NCI-H226 (cell line): Measurements from ENCODE around the gene GEMIN5.
A peak's percentile ranks its signal among the peaks of the same experiment; 100 is the strongest.
"Not testable (repeated sequence)": the region's sequence is repeated elsewhere in the genome, so short reads cannot be mapped to it uniquely, and the experiment has no call there.

Experiments used
- DNase-seq: peaks from one replicate; pipeline ENCODE4 v3.0.0-alpha.2; 2015

The GEMIN5 gene, protein sequence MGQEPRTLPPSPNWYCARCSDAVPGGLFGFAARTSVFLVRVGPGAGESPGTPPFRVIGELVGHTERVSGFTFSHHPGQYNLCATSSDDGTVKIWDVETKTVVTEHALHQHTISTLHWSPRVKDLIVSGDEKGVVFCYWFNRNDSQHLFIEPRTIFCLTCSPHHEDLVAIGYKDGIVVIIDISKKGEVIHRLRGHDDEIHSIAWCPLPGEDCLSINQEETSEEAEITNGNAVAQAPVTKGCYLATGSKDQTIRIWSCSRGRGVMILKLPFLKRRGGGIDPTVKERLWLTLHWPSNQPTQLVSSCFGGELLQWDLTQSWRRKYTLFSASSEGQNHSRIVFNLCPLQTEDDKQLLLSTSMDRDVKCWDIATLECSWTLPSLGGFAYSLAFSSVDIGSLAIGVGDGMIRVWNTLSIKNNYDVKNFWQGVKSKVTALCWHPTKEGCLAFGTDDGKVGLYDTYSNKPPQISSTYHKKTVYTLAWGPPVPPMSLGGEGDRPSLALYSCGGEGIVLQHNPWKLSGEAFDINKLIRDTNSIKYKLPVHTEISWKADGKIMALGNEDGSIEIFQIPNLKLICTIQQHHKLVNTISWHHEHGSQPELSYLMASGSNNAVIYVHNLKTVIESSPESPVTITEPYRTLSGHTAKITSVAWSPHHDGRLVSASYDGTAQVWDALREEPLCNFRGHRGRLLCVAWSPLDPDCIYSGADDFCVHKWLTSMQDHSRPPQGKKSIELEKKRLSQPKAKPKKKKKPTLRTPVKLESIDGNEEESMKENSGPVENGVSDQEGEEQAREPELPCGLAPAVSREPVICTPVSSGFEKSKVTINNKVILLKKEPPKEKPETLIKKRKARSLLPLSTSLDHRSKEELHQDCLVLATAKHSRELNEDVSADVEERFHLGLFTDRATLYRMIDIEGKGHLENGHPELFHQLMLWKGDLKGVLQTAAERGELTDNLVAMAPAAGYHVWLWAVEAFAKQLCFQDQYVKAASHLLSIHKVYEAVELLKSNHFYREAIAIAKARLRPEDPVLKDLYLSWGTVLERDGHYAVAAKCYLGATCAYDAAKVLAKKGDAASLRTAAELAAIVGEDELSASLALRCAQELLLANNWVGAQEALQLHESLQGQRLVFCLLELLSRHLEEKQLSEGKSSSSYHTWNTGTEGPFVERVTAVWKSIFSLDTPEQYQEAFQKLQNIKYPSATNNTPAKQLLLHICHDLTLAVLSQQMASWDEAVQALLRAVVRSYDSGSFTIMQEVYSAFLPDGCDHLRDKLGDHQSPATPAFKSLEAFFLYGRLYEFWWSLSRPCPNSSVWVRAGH (N-terminal part only)

DNA sequence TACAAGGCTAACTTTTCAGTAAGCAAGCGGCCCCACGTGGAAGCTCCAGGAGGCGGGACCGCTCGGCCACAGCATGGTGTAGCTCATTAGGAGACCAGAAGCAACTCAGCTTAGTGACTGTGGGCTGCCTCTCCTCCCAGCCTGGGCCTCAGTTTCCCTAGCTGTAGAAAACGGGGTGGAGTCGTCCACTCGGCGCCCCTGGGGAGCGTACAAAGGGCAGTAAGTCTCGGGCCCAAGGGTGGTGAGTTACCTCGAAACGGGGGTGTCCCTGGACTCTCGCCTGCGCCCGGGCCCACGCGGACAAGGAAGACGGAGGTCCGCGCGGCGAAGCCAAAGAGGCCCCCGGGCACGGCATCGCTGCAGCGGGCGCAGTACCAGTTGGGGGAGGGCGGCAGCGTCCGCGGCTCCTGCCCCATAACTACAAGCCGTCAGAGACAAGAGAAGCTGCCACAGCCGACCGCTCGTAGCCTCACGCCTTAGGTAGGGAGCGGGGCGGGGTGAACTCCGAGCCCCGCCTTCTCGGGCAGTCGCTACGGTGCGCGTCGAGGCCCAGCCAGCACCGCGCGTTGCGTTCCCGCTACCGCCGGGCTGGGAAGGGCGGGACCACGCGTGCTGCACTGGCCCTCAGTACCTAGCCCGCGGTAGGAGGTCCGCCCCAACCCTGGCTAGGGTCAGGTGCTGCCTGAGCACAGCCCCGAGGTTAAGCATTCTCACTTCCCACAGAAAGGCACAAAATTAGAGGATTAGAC, at the start of gene GEMIN5:
Gene GEMIN5, minus strand, starts transcription at position 494 of the 749 bp plus-strand sequence. Its CDS starts 78 bp downstream, at position 416.
- peak; percentile 89 for DNase-seq

DNA sequence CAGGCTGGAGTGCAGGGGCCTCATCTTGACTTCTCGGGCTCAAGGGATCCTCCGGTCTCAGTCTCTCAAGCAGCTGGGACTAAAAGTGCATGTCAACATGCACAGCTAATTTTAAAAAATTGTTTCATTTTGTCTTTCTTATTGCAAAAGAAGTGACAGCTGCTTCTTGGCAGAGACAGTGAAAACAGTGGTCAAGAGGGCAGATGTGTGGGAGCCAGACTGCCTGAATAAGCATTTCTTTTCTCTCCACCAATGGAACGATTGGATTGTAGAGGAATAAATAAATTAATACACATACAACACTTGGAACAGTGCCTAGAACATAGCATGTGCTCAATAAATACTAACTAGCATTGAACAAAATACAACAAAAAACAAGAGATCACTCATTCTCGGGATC, 48.1 kb upstream of the GEMIN5 start:
- DNase-seq: no peak

DNA sequence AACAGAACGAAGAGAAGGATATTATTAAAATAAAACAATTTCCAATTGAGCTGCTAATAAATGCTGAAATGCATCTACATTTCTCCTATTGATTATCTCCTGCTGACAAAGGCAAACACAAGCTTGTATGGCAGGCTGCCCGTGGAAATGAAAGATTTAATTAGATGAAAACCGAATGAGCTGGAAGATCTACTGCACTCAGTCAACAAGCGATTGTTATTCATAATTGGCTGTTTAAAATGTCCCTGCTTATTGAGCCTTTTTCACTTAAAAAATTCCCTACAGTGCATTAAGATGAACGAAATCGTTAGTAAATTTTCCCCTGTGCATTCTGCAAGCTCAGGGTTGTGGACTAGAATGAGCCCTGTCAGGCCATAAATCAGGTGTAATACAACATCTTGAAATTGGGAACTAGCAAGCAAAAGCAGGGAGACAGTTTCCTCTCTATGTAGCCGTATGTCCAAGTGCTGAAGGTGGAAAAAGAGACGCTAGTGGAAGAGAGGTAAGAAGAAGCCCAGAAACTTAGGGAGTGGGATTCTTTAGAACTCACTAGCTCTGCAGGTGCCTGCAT, 47.0 kb upstream of the GEMIN5 start:
- DNase-seq: no peak

DNA sequence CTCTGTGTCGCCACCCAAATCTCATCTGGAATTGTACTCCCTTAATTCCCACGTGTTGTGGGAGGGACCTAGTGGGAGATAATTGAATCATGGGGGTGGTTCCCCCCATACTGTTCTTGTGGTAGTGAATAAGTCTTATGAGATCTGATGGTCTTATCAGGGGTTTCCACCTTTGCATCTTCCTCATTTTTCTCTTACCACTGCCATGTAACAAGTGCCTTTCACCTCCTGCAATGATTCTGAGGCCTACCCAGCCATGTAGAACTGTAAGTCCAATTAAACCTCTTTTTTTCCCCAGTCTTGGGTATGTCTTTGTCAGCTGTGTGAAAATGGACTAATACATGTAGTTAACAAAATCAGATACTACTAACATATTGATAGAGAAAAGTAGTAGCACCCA, 40.3 kb upstream of the GEMIN5 start:
- not testable (repeated sequence) for DNase-seq

DNA sequence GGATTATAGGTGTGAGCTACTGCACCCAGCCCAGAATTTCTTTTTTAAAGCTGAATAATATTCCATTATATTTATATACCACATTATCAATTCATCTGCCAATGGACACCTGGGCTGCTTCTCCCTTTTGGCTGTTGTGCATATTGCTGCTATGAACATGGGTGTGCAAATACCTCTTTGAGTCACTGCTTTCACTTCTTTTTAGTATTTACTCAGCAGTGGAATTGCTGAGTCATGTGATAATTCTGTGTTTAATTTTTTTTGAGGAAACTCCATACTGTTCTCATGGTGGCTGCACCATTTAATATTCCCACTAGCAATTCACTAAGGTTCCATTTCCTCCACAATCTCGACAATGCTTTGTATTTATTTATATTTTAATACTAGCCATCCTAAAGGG, 39.4 kb upstream of the GEMIN5 start:
- peak; percentile 33 for DNase-seq

DNA sequence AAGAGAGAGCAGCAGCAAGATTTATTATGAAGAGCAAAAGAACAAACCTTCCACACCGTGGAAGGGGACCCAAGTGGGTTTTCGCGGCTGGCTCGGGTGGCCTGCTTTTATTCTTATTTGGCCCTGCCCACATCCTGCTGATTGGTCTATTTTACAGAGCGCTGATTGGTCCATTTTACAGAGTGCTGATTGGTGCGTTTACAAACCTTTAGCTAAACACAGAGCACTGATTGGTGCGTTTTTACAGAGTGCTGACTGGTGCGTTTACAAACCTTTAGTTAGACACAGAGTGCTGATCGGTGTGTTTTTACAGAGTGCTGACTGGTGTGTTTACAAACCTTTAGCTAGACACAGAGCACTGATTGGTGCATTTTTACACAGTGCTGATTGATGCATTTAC, 38.1 kb upstream of the GEMIN5 start:
- DNase-seq: not testable (repeated sequence)

DNA sequence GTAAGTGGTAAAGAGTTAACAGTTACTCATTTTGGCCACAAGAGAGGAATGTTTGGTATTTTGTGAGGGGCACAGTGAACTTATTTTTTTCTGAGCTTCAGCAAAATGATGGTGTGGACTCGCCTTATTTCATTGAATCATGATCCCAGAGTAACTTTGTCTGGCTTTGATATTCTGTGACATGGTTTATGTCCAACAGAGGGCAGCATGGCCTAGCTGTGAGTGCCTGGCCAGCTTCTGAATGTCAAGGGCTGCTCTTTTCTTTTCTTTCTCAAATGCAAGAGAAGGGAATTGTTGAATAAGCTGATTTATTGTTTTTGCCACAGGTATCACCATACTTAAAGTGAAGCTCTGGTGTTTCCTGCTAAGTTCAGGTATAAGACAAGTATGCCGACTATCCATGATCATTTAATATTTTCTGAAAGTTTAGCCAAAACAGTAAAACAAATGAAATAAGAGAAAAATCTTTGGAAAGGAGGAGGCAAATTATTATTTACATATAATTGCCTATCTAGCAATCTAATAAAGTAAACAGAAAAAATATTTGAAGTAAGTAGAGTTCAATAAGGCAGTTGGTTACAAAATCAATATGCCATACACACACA, 34.6 kb upstream of the GEMIN5 start:
- DNase-seq: peak; percentile 31

DNA sequence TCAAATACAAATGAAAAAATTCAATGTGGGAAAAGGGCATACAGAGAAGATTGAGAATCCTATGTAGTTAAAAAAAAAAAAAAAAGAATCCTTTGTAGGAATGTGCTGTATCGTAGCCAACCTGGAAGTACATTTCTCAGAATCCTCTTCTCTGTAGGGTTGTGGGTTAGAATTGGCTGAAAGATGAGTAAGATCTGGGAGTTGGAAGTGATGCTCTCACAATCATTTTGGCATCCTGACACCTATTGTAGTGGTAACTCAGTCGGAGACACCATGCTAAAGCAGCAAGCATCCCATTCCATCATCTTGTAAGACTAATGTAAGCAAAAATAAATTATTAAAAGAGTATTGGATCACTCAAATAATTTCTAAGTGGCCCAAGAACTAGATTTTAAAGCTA, 33.5 kb upstream of the GEMIN5 start:
- DNase-seq: no peak

DNA sequence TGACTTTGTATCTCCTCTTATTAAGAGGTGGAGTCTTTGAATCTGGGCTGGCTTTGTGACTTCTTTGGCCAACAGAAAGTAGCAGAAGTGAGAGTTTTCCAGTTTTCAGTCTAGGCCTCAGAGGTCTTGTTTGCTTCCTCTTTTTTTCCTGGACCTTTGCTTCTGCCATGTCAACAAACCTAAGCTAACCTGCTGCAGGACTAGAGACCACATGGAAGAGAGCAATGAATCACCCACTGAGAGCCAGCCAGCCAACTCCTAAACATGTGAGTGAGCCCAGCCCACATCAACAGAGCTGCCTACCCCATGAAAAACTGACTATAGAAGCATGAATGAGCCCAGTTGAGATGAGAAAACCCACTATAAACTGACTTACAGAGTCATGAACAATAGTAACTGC, 32.7 kb upstream of the GEMIN5 start:
- peak; percentile 32 for DNase-seq

DNA sequence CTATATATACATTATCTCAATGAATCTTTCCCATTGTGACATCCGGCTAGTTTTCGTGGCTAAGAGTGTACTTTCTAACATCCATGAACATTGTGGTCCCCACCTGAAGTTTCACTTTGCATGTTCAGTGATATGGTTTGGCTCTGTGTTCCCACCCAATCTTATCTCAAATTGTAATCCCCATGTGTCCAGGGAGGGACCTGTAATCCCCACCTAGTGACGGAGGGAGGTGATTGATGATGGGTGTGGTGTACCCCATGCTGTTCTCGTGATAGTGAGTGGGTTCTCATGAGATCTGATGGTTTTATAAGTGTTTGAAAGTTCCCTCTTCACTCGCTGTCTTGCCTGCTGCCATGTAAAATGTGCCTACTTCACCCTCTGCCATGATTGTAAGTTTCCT, 30.9 kb upstream of the GEMIN5 start:
- no peak for DNase-seq

DNA sequence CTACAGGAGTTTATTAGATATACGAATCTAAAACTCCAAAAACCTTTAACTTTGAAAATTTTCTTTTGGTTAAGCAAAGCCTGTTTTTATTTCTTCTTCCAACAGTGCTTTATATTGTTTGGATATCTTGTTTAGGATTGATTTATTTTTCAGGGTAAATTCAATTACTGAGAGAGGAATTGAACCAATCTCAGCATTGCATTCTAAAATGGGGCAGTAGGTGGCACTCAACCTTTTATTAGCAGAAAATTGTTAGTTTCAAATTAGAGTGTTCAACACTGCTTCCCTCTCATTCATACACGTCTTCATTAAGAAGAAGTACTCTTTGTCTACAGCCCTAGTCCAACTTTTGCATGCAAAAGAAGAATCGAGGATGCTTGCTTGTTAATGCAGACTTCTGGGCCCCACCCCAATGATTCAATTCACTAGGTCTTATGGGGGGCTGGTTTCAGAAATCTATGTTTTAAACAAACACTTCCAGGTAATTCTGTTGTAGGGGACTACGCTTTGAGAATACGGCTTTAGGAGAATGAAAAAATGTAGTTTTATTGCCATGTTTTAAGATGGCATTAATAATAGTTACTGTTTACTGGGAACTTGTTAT, 29.5 kb upstream of the GEMIN5 start:
- DNase-seq: no peak

DNA sequence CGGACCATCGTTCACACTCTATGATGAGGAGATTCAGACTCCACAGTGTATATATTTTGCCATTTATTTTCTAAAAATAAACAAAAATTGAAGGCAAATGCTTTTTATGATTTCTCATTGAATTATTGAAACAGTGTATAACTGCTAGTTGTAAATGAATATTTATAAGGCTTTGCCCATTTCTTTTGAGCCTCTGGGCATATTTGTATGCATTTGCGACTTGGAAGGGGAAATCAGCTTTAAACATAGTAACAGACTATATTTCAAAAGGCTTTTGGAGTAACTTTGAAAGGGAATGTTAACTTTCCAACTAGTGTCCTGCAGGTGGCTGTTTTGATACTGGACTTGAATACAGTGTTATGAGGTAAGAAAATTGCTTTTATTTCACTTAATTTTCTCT, 28.9 kb upstream of the GEMIN5 start:
- DNase-seq: no peak

DNA sequence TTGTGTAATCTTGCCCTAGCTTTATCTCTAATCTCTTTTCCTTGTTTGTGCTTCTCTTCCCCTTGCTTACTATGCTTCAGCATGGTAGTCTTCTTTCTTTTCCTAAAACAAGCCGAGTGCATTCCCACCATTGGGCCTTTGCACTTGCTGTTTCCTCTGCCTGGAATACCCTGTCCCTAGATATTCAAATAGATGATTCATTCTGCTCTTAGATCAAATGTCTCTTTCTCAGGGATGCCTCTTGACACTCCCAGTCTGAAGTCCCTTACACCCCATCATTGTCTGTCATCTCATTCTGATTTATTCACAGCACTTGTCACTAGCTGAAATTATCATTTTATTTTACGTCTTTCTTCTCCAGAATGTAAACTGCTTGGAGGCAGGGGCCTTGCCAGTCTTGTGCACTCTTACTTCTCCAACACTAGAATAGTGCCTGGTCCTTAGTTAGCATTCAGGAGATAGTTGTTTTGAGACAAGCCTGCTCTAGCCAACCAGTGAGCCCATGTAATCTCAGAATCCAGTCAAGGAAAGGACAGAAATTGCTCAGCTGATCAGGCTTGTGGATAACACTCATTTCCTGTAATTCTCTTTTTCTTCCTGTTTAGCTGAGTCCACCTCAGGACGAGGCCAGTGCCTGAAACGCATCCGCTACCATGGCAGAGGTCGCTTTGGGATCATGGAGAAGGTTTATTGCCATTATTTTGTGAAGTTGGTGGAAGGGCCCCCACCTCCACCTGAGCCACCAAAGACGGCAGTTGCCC, 28.2 kb upstream of the GEMIN5 start:
- no peak for DNase-seq

DNA sequence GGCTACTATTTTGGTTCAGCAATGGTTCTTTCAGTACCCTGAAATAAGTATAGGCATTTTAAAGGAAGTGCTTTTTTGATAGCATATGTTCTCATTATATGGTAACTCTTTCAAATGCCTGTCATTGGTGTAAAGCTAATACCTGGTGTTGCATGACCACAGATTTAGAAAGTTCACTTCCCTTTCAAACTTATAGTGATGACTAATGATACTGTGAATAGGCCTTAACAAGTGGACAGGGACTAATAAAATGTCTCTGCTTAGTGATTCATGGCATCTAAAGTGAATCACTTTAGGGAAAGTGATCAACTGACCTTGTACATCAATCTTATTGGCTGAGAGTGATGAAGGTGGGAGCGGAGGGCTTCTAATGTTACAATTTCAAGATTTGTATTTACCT, 24.5 kb upstream of the GEMIN5 start:
- no peak for DNase-seq

DNA sequence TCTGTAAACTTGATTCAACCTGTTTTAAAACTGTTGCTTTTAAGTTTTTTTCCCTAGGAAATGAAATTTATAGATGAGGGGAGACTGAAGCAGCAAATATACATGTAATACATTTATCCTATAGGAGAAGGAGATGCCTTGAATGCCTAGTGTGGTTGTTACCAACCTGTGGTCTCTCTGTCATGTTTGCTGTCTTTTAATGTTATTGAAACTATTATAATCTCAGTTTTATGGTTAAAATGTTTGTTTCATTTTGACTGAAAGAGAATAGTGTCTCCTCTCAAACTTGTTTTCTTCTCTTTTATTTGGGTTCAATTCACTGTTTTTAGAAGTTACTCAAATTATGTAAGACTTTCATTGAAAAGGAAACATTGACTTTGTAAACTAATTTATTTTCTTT, 18.7 kb upstream of the GEMIN5 start:
- DNase-seq: no peak

DNA sequence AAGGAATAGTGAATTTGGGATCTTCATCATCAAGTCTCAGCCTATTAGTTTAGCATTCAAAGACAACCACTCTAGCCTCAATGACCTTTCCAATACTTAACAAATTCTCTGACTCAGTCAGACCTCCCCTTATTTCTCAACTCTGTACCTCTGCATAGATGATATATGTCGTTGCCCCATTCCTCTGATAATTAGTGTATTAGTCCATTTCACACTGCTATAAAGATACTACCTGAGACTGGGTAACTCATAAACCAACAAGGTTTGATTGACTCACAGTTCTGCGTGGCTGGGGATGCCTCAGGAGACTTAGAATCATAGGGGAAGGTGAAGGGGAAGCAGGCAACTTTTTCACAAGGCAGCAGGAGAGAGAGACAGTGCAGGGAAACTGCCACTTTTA, 11.8 kb upstream of the GEMIN5 start:
- no peak for DNase-seq

DNA sequence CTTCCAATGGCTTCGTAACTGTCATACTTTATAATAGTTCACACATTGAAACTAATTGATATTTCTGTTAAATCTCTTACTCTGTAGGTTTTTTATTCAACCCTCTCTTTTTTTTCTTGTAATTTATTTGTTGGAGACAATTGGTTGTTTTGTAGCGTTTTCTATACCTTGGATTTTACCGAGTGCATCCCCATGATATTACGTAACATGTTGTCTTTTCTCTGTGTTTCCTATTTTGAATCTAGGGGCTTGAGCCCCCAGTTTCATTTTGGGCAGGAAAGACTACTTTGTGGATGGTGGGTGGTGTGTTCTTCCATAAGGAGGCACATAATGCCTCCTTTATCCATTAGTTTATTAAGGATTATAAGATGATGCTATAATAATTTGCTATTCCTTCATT, 10.3 kb upstream of the GEMIN5 start:
- no peak for DNase-seq

DNA sequence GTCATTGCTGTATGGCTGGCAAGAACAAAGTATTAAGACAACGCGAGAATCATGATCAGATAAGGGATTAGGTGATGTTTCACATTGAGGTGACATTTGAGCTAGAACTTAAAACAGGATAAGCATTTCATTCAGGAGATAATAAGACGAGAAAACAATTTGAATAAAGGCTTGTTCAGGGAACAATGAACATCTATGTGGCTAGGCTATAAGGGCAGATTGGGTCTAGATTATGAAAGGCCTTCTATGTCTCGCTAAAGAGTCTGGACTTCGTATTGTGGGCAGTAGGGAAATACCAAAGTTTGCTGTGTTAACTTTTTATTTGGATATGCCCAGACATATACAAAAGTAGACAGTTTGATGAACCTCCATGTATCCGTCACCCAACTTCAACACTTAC, 9.8 kb upstream of the GEMIN5 start:
- DNase-seq: no peak

DNA sequence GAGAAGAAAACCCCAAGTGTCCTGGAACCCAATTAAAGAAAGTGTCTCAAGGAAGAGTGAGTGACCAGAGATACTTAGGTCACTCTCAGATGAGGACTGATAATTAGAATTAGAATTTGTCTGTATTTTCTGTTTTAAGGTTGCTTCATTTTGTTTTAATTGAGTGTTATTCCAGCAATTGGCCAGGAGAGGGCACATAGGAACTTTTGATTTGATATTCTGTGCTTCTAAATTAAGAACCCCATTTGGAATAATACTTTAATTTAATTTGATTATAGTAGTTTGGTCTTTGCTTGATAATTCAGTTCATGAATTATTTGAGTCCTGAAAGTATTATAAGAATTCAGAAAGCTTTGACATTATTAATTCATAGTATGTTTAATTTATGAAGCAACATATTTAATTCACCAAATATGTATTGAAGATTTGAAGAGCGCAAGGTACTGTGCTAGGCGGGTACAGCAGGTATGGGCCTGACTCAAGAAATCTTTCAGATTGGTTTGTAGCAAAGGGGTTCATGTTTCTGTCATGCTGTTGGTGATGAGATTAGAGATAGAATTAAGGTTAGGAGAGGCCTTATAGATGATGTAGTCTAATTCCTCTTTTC, 7.8 kb upstream of the GEMIN5 start:
- DNase-seq: no peak

DNA sequence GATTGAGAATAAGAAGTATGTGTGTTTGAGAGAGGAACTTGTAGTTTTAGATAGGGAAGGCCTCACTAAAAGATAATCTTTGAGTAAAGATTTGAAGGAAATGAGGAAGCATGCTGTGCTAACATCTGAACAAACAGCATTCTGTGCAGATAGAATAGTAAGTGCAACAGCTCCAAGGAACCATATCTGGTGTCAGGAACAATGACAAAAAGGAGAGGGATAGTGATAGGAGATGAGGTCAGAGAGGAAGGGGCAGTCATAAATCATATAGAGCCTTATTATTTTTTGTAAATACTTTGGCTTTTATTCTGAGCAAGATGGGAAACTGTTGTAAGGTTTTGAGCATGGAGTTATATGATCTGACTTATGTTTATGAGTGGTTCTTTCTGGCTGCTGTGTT, 6.7 kb upstream of the GEMIN5 start:
- no peak for DNase-seq
